ENCODE data around the gene TPCN2.

TPCN2 gene

DNA sequence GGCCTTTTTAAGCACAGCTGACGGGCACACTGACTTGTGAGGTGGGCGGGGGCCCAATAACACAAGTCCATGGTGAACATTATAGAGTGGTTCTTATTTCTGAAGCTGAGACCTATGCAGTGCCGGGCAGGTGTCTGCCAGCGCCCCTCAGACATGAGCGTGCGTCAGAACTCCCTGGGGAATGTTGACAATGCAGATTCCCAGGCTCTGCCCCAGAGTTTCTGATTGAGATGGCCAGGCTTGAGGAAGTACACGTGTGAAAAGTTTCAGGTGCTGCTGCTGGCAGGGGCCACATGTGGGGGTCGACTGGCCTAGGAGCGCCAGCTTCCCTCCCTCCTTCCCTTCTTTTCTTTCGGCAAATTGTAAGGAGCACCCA, 46.2 kb downstream of the TPCN2 start:
- DNase-seq (ENCODE audit: low read depth): no peak

DNA sequence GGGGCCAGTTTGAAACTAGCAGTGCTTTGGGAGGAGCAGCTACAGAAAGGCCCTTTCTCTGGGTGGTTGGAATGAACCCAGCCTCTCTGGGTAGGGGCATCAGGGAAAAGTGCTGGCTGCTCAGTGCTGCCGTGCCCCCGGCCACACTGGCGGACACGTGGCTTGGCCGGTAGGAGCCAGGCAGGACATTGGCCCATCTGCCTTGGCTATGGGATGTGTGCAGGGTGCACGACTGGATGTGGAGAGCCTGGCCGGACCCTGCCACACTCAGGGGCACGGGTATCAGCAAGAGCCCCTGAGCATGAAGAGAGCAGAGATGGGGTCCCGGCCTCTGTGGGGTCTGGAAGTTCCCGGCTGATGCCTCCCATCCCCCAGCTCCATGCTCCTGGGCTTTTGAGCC, 46.6 kb downstream of the TPCN2 start:
- DNase-seq (ENCODE audit: low read depth): no peak

DNA sequence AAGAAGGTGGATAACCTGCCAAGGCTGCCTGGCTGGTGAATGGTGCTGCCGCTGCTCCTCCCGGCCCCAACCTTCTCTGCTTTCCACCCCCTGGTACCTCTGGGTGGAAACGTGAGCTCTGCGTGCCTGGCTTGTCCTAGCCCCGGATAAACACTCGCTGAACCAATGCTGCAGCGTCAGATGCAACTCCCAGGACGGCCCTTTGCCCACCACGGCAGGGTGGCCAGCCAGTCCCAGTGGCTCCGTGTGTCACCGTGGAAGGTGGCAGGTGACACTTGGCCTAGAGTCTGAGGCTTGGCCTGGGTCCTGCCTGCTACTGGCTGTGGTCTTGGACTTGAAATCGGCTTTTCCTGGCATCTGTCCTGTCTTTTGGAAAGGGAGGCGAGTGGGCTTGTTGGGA, 47.7 kb downstream of the TPCN2 start:
- DNase-seq (ENCODE audit: low read depth): no peak

- DNase-seq (ENCODE audit: low read depth): no peak
Measured at GRCh38 chr11:69097263-69097662, 48.5 kb downstream of the TPCN2 start.

DNA sequence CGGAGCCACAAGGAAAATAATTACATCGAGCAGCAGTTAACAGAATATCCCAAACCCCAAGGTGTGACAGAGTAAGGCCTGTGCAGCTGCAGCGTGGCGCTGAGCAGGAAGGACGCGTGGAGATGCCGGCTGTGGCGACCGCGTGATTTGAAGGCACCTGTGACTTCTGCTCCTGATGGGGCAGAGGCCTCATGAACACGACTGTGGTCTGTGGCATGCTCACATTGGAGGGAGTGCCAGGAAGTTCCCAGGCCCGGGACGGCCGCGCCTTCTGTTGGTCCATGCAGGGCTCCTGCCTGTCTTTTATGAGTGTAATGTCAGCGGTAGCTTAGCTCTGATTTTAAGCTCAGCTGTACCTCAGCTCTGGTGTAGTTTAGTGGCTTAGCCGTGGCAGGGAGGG, 50.4 kb downstream of the TPCN2 start:
- DNase-seq (ENCODE audit: low read depth): no peak

DNA sequence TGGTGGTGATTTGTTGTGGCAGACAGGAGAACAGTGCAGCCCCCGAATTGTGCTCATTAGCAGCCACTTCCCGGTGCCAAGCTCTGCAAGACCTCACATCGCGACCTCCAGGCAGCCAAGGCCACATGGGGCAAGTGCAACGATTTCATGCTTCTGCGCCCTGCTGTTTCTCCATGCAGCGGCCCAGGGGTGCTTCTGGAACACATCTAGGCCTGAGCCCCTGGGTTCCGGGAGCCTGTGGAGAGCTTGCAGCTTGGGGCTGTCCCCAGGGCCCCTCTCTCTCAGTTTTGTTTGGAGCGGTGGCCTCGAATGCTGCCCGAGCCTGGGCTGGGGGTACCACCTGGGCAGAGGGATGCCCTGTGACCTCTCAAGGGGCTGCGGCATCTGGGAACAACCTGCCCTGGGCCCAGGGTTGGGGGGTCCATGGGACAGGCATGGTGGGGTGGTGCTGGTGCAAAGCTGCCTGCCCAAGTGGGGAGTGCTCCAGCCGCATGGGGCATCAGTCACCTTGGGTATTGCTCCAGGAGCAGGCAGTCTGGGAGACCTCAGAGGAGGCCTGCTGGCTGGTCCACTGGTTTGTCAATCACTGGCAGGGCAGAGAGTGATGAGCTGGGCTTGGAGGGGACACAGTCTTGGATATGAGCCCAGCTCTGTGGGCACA, 51.9 kb downstream of the TPCN2 start:
- DNase-seq (ENCODE audit: low read depth): no peak

DNA sequence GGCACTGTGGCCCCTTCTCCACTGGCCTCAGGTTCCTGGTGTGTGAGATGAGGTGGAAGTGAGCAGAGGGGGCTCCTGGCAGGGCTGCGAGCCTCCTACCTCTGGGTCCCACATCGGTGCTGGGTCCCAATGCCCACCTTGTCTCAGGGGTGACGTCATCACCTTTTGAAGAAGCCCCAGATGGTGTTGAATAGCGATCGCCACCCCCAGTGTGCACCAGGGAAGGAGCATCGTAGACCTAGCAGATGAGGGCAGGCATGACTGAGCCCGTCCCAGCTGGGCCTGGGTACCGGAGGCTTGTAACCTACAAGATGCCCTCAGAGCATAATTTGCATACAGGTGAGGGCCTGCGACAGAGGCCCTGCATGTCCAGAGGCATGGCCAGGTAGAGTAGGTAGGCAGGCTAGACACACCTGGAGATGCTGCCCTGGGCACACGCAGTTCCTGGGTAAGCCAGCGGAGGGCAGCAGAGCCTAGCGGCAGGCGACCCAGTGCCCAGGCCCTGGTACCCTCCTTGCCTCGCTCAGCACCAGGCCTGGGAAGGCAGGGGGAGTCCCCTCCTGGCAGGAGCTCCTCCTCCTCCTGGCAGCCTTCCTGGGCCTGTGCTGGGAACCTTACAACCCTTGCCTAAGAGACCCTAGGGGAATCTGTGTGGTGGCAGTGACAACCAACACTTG, 52.5 kb downstream of the TPCN2 start:
- no peak for DNase-seq (ENCODE audit: low read depth)

GRCh38 chr11:69101792-69102695, 53.3 kb downstream of the TPCN2 start:
- no peak for DNase-seq (ENCODE audit: low read depth)

- no peak for DNase-seq (ENCODE audit: low read depth)
Measured at GRCh38 chr11:69102732-69103615, 54.2 kb downstream of the TPCN2 start.

DNA sequence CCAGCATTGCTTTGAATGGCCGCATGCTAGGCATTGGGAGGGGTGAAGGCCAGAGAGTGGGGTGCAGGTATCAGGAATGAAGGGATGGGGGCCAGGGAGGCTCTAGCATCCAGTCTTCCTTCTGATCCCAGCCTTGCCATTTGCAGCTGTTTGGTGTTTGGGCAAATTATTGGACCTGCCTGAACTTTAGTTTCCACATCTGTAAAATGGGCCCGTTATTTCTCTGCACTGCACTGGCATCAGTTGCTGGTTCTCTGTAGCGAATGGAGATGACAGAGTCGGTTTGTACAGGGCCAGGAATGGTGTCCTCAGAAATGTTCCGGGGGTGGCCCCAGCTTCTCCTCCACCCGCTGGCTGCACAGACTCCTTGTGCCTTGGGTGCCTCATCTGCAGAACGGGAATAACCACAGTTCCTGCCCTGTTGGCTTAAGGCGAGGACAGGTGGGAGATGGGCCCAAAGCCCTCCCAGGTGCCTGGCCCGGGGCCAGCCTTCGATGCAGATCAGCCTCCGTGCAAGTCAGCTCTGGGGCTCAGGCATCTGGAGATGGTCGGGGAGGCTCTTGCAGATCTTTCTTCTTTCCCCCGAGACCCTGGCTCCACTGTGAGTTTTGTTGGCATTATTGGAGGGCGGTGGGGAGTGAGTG, 55.6 kb downstream of the TPCN2 start:
- no peak for DNase-seq (ENCODE audit: low read depth)

DNA sequence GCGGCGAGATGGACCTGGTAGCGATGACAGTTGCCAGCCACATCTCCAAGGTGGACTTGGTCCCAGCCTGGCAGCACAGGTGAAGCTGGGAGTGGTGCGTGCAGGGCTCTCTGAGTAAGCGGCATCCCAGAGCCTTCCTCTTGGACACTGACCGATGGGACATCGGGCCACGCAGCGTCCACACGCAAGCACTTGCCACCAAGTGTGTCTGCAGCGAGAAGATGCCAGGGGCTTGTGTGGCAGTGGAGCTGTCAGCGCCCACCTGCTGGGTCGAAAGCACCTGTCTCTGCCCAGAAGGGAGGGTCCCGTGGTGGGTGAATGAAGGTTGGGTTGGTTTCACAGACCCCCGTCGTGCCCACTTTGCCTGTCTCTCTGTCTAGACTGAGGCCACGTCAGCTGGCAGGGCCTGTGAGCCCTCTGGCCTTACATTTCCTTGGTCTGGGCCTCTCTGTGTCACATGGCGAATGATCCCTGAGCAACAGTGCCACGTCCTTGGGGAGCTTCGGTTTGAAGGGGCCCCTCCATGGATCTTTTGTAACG, 56.2 kb downstream of the TPCN2 start:
- DNase-seq (ENCODE audit: low read depth): no peak

- DNase-seq (ENCODE audit: low read depth): no peak
Measured at GRCh38 chr11:69105461-69106030, 56.8 kb downstream of the TPCN2 start.

DNA sequence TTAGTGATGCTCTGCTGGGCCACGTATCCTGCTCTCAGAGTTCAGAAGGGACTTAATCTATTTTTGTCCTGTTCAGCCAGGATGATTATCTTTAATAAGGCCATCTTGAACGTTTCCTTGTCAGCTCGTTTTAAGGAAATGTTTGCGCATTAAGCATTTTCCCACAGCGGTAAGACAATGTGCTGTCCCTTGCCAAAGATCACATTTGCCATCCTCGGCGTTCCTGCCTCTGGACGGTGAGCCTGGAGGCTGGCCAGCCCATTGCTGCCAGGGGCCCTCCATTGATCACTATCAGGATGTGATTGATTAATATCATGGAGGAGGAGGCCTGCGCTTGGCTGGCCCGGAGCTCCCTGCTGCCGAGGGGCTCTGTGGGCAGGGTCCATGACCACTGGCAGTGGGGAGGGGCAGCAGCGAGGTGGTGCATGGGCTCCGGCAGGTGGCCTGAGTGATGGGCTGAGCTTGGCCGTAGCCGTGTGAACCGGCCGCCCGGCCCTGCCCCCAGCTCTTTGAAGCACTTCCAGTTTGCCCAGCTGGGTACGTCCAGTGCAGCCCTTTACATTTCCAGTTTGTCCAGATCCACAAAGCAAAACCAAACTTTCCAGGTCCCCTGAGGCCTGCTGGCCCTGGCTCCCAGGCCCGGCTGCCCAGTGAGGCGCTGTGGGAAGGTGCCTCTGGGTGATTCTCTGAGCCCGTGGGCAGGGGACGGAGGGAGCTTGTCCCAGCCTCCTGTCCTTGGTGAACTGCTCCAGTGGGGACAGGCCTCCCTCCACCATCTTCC, 57.5 kb downstream of the TPCN2 start:
- DNase-seq (ENCODE audit: low read depth): no peak

GRCh38 chr11:69107413-69107812, 58.7 kb downstream of the TPCN2 start:
- DNase-seq (ENCODE audit: low read depth): no peak

DNA sequence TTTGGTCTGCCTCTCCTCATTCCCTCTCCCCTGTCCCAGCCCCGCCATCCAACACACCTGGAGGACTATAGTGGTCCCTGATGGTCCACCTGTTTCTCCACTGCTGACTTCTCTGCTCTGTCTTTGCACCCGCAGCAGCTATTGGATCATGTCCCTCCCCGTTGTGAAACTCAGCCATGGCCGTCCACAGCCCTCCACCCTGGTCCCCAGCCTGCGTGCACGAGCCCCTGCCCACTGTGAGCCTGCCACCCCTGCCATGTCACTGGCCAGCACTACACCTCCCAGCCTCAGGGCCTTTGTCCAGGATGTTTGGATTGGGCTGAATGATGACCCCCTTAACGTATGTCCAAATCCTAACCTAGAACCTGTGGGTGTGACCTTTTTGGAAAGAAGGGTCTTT, 59.3 kb downstream of the TPCN2 start:
- DNase-seq (ENCODE audit: low read depth): no peak

GRCh38 chr11:69108559-69108958, 59.8 kb downstream of the TPCN2 start:
- no peak for DNase-seq (ENCODE audit: low read depth)

DNA sequence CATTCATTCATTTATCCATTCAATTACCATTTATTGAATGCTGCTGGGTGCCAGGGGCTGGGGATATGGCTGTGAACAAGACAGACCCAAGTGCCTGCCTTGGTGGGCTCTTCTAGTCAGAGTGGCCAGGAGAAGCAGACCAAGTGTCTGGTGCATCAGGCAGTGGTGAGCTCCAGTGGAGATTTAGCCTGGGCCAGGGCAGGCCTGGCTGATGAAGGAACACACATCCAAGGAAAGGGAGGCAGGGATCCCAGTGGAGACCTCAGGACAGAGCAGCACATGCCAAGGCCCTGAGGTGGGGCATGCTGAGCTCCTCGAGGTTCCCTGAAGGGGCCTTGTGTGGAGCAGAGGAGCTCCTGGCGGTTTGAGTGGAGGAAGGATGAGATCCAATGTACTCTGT, 60.4 kb downstream of the TPCN2 start:
- no peak for DNase-seq (ENCODE audit: low read depth)

DNA sequence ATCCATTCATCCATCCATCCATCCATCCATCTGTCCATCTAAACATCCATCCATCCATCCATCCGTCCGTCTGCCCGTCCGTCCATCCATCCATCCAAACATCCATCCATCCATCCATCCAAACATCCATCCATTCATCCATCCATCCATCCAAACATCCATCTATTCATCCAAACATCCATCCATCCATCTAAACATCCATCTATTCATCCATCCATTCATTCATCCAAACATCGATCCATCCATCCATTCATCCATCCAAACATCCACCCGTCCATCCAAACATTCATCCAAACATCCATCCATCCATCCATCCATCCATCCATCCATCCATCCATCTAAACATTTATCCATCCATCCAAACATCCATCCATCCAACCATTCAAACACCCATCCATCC, 61.7 kb downstream of the TPCN2 start:
- DNase-seq (ENCODE audit: low read depth): no peak

GRCh38 chr11:69111624-69112542, 63.2 kb downstream of the TPCN2 start:
- DNase-seq (ENCODE audit: low read depth): no peak

Data from HS-27A (cell line).